Measurements from ENCODE around the gene MYCBP2. TPM values are rescaled to one million over a fixed set of nuclear protein-coding genes. Genes with fewer than 3 reads are reported as not detected.
"Not testable (repeated sequence)": the region's sequence is repeated elsewhere in the genome, so short reads cannot be mapped to it uniquely, and the experiment has no call there.

MYCBP2 gene
- total RNA-seq, 2 experiments from 2014 or later = 81.9 to 105 TPM

DNA sequence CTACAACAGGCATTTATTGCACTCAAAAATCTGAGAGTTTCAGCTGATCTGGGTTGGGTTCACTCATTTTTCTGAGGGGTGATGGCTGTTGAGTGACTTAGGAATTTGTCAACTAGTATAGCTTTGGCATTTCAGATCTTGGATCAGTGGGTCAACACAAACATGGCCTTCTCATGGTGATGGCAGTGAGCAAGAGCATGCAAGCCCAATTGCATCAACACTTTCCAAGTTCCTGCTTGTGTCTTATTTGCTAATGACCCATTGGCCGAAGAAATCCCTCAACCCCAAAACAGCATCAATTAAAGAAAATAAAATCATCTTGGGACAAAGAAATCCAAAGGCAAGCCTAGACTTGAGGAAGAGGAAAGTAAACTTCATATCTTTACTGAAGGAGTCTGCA, 23.9 kb upstream of the MYCBP2 start:
- no peak for DNase-seq
- Mint-ChIP-seq H3K27me3 (no peaks in the 10 kb centered on the region), H3K36me3 (ENCODE audit: low read depth) (no peaks in the 10 kb centered on the region), H3K4me1 (peaks cover 7% of the 10 kb centered on the region), H3K9me3 (no peaks in the 10 kb centered on the region), H3K4me3 (no peak overlapping the region), H3K27ac (no peak overlapping the region)
- ChIA-PET CTCF (interaction anchor here (0.6 kb wide), 1 partner anchor 128 kb away, joined by 3 read pairs; no protein-coding TSS in a partner anchor), POLR2A (interaction anchor here (0.6 kb wide), 1 partner anchor 351 kb away, joined by 3 read pairs; no protein-coding TSS in a partner anchor)

DNA sequence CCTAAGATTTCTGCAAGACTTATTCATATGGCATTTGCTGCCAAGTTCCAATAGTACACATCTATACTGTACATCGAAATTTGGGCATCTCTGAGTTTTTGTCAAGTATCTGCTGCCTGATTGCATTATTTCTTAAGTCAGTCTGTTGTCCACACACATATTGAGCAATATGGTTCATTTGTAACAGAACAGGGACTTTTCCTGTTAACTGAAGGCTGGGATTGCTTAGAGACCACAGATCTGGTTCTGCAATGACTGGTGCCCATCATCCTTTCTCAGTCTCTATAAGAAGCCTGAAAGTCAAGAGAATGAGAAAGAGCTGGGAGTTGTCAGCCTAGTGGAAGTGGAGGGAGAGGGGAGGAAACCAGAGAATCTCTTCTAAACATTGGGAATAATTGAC, 22.5 kb upstream of the MYCBP2 start:
- Mint-ChIP-seq H3K4me3 (no peak overlapping the region), H3K27me3 (no peaks in the 10 kb centered on the region), H3K4me1 (peaks cover 15% of the 10 kb centered on the region), H3K36me3 (ENCODE audit: low read depth) (no peaks in the 10 kb centered on the region), H3K9me3 (no peaks in the 10 kb centered on the region), H3K27ac (no peak overlapping the region)
- POLR2A ChIA-PET = no interaction called here
- CTCF ChIA-PET = no interaction called here
- no peak for DNase-seq

GRCh38 chr13:77347351-77347750, 20.5 kb upstream of the MYCBP2 start:
- DNase-seq; CTCF ChIA-PET; H3K36me3 Mint-ChIP-seq (ENCODE audit: low read depth); H3K27me3 Mint-ChIP-seq; POLR2A ChIA-PET; H3K27ac Mint-ChIP-seq; H3K9me3 Mint-ChIP-seq; H3K4me3 Mint-ChIP-seq: not testable (repeated sequence)
- peaks cover 12% of the 10 kb centered on the region for H3K4me1 Mint-ChIP-seq

- no peaks in the 10 kb centered on the region for H3K9me3 Mint-ChIP-seq
- ChIA-PET POLR2A (interaction anchor here (0.9 to 1.8 kb wide), 3 partner anchors 16 to 20 kb away, joined by 3 to 7 read pairs (median 5); partner anchors contain the start of gene MYCBP2), CTCF (interaction anchor here (1.1 kb wide), 1 partner anchor 15 kb away, joined by 3 read pairs; no protein-coding TSS in a partner anchor)
- no peaks in the 10 kb centered on the region for H3K36me3 Mint-ChIP-seq (ENCODE audit: low read depth)
- no peaks in the 10 kb centered on the region for H3K27me3 Mint-ChIP-seq
- peak overlapping the region; percentile 21 for H3K27ac Mint-ChIP-seq
- DNase-seq = no peak
- peaks cover 15% of the 10 kb centered on the region for H3K4me1 Mint-ChIP-seq
- H3K4me3 Mint-ChIP-seq = no peak overlapping the region
Measured at GRCh38 chr13:77345150-77345780, 18.4 kb upstream of the MYCBP2 start.

DNA sequence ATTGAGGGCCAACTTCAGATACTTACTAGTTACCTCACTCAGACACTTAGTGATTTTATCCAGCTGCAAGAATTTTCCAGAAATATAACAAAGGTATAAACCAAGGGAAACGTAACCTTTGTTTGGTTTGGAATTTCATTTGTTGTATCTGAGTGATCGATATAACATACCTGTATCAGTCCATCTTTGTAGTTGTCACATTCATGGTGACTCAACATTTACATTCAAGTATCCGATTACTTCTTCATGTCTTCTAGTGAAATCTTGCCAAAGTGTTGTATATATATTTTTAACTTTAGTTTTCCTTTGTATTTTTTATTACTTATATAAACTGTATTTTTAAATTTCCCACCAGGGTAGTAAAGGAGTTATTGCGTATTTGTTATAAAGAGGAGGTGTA, 16.9 kb upstream of the MYCBP2 start:
- Mint-ChIP-seq H3K9me3 (no peaks in the 10 kb centered on the region), H3K27ac (no peak overlapping the region), H3K4me1 (peaks cover 23% of the 10 kb centered on the region), H3K27me3 (no peaks in the 10 kb centered on the region), H3K4me3 (no peak overlapping the region), H3K36me3 (ENCODE audit: low read depth) (no peaks in the 10 kb centered on the region)
- POLR2A ChIA-PET = interaction anchor here (9.5 kb wide), 1 partner anchor 16 kb away, joined by 82 read pairs; the partner anchor contains the start of gene MYCBP2
- CTCF ChIA-PET = interaction anchor here (1.9 kb wide), 1 partner anchor 14 kb away, joined by 5 read pairs; no protein-coding TSS in a partner anchor
- no peak for DNase-seq

DNA sequence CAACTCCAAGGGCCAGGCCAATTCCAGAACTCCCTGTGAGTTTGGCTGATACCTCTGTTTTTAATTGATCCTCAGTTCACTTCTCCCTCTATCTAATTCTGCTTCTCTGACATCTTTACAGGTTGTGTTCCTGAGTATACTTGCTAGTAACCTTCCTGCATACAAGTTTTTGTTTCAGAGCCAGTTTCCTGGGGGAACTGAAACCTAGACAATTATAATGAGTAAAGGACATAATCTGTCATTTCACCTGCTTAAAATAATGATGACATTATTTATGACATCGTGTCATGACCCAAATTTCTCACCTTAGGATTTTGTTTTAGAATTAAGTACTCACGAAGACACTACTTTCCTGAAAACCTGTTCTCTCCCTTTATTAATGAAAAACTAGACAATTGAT, 12.5 kb upstream of the MYCBP2 start:
- Mint-ChIP-seq H3K4me1 (peaks cover 19% of the 10 kb centered on the region), H3K36me3 (ENCODE audit: low read depth) (no peaks in the 10 kb centered on the region), H3K9me3 (no peaks in the 10 kb centered on the region), H3K4me3 (no peak overlapping the region), H3K27ac (no peak overlapping the region), H3K27me3 (no peaks in the 10 kb centered on the region)
- ChIA-PET CTCF (interaction anchor here (0.8 kb wide), 1 partner anchor 13 kb away, joined by 3 read pairs; the partner anchor contains the start of gene MYCBP2), POLR2A (interaction anchor here (9.5 kb wide), 1 partner anchor 12 kb away, joined by 82 read pairs; the partner anchor contains the start of gene MYCBP2)
- no peak for DNase-seq

DNA sequence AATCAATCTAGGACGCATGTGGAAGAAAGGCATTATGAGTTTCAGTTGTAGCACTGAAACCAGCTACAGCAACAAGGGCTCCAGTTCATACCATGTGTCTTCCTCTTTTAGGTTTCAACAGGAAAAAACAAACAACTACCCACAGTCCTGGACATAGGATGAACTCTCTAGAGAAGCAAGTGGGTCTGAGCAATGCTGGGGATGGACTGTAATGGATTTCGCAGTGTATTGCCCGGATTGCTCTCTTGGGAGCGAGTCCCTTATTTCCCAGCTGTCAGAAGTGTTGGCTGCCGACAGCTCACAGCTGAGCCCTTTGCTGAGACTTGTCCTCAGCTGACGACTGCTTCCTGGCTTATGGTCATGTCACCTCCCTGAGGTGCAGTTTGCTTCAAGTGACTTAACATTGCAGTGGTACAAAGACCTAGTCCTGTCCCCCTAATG, 12.1 kb upstream of the MYCBP2 start:
- CTCF ChIA-PET = interaction anchor here (2.3 kb wide), 1 partner anchor 139 kb away, joined by 6 read pairs; no protein-coding TSS in a partner anchor
- Mint-ChIP-seq H3K36me3 (ENCODE audit: low read depth) (no peaks in the 10 kb centered on the region), H3K9me3 (no peaks in the 10 kb centered on the region), H3K4me3 (no peak overlapping the region), H3K4me1 (peaks cover 19% of the 10 kb centered on the region), H3K27ac (no peak overlapping the region), H3K27me3 (no peaks in the 10 kb centered on the region)
- DNase-seq = no peak
- POLR2A ChIA-PET = interaction anchor here (9.5 kb wide), 1 partner anchor 11 kb away, joined by 82 read pairs; the partner anchor contains the start of gene MYCBP2

DNA sequence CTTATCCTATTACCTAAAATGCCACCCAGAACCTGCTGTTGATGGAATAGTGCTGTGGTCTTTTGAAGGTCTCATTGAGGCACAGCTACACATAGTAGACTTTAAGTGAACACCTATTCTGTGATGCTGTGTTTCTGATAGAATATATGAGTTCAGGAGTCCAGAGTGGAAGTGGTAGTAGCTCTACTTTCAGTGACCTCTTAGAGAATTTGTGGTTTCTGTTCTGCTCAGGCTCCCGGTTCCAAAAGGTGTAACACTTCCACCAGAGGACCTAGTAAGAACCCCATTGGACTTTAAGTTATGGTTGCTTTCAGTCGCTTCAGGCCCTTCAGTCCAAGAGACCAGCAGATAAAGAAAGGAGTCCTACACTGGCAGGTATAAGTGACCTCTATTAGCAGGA, 11.4 kb upstream of the MYCBP2 start:
- Mint-ChIP-seq H3K36me3 (ENCODE audit: low read depth) (no peaks in the 10 kb centered on the region), H3K27ac (no peak overlapping the region), H3K4me3 (no peak overlapping the region), H3K9me3 (no peaks in the 10 kb centered on the region), H3K27me3 (no peaks in the 10 kb centered on the region), H3K4me1 (peaks cover 19% of the 10 kb centered on the region)
- DNase-seq = no peak
- ChIA-PET CTCF (interaction anchor here (2.3 kb wide), 1 partner anchor 140 kb away, joined by 6 read pairs; no protein-coding TSS in a partner anchor), POLR2A (interaction anchor here (9.5 kb wide), 1 partner anchor 11 kb away, joined by 82 read pairs; the partner anchor contains the start of gene MYCBP2)

DNA sequence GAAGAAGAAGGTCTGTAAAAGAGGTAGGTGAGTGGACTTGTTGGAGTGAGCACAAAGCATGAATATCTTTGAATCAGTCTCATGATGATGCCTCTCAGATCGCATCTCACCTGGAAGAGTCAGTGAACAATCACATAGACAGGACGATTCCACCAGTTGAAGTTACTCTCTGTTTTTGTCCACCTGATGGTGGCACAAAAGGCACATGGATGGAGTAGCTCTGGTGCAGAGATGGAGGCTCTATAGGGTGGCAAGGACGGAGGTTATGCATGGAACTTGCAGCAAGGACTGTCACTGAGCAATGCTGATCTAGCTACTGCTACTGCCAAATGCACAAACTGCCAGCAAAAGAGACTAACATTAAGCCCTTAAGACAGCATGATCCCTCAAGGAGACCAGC, 10.3 kb upstream of the MYCBP2 start:
- H3K4me1 Mint-ChIP-seq = peaks cover 19% of the 10 kb centered on the region
- H3K9me3 Mint-ChIP-seq = no peaks in the 10 kb centered on the region
- no peaks in the 10 kb centered on the region for H3K36me3 Mint-ChIP-seq (ENCODE audit: low read depth)
- H3K27ac Mint-ChIP-seq = no peak overlapping the region
- no peaks in the 10 kb centered on the region for H3K27me3 Mint-ChIP-seq
- ChIA-PET POLR2A (interaction anchor here (9.5 kb wide), 1 partner anchor 9 kb away, joined by 82 read pairs; the partner anchor contains the start of gene MYCBP2), CTCF (interaction anchor here (2.3 kb wide), 1 partner anchor 141 kb away, joined by 6 read pairs; no protein-coding TSS in a partner anchor)
- DNase-seq = no peak
- no peak overlapping the region for H3K4me3 Mint-ChIP-seq

GRCh38 chr13:77335543-77335942, 8.6 kb upstream of the MYCBP2 start:
- no peak for DNase-seq
- Mint-ChIP-seq H3K27ac (no peak overlapping the region), H3K4me3 (no peak overlapping the region), H3K4me1 (peaks cover 21% of the 10 kb centered on the region), H3K36me3 (ENCODE audit: low read depth) (no peaks in the 10 kb centered on the region), H3K9me3 (no peaks in the 10 kb centered on the region), H3K27me3 (no peaks in the 10 kb centered on the region)
- POLR2A ChIA-PET = interaction anchor here (9.5 kb wide), 1 partner anchor 8 kb away, joined by 82 read pairs; the partner anchor contains the start of gene MYCBP2
- CTCF ChIA-PET = interaction anchor here (1.7 kb wide), 1 partner anchor 143 kb away, joined by 5 read pairs; no protein-coding TSS in a partner anchor

- POLR2A ChIA-PET = no interaction called here
Measured at GRCh38 chr13:77333594-77333993, 6.7 kb upstream of the MYCBP2 start.

DNA sequence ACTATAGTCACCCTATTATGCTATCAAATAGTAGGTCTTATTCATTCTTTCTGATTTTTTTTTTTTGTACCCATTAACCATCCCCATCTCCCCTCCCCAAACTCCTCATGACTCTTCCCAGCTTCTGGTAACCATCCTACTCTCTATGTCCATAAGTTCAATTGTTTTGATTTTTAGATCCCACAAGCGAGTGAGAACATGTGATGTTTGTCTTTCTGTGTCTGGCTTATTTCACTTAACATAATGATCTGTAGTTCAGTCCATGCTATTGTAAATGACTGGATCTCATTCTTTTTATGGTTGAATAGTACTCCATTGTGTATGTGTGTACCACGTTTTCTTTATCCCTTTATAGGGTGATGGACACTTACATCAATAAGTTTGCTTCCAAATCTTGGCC, 4.5 kb upstream of the MYCBP2 start:
- no peak for DNase-seq
- CTCF ChIA-PET = no interaction called here
- Mint-ChIP-seq H3K9me3 (no peaks in the 10 kb centered on the region), H3K4me1 (peaks cover 32% of the 10 kb centered on the region), H3K27me3 (no peaks in the 10 kb centered on the region), H3K36me3 (ENCODE audit: low read depth) (no peaks in the 10 kb centered on the region), H3K4me3 (peak overlapping the region; percentile 9), H3K27ac (no peak overlapping the region)
- POLR2A ChIA-PET = no interaction called here

More at GRCh38 chr13:77333594-77333993, 6.7 kb upstream of the MYCBP2 start:
- H3K27me3 Mint-ChIP-seq = no peaks in the 10 kb centered on the region
- no peak overlapping the region for H3K4me3 Mint-ChIP-seq
- DNase-seq = no peak
- CTCF ChIA-PET = no interaction called here
- no peaks in the 10 kb centered on the region for H3K36me3 Mint-ChIP-seq (ENCODE audit: low read depth)
- no peak overlapping the region for H3K27ac Mint-ChIP-seq
- peaks cover 19% of the 10 kb centered on the region for H3K4me1 Mint-ChIP-seq
- H3K9me3 Mint-ChIP-seq = no peaks in the 10 kb centered on the region

- H3K9me3 Mint-ChIP-seq = no peaks in the 10 kb centered on the region
- no peak for DNase-seq
- peaks cover 9% of the 10 kb centered on the region for H3K36me3 Mint-ChIP-seq (ENCODE audit: low read depth)
- H3K4me3 Mint-ChIP-seq = peak overlapping the region; percentile 95
- peaks cover 32% of the 10 kb centered on the region for H3K4me1 Mint-ChIP-seq
- H3K27ac Mint-ChIP-seq = peak overlapping the region; percentile 99
- no peaks in the 10 kb centered on the region for H3K27me3 Mint-ChIP-seq
- CTCF ChIA-PET = interaction anchor here (0.6 to 6.2 kb wide), 7 partner anchors 11 to 769 kb away, joined by 3 to 47 read pairs (median 3); no protein-coding TSS in a partner anchor
- POLR2A ChIA-PET = interaction anchor here (0.7 to 6.5 kb wide), 16 partner anchors 10 to 369 kb away, joined by 3 to 129 read pairs (median 4); partner anchors contain the start of genes CLN5, FBXL3 and SLAIN1
Measured at GRCh38 chr13:77329911-77330584, 3.2 kb upstream of the MYCBP2 start.
